ENCODE data around the gene OR4F29. TPM values are rescaled to one million over a fixed set of nuclear protein-coding genes. Genes with fewer than 3 reads are reported as not detected.

Gene OR4F29
- total RNA-seq (2022; extraction: Qiagen RNA extraction; ENCODE audit: low read depth): not detected in 5 replicates

GRCh38 chr1:451578-451977, at the start of gene OR4F29:
Gene OR4F29 (minus strand): TSS chr1:451678. CDS start chr1:451678, 0 bp downstream.

Other genes with a start within 250 kb of the OR4F29 start
- gene OR4F16, start 235.0 kb upstream of the OR4F29 start, total RNA-seq (2022; extraction: Qiagen RNA extraction; ENCODE audit: low read depth): not detected in 5 replicates

All from A549 treated with DMSO at 1 μM for 4 hours (cell line).